Measurements from ENCODE around the gene WIZ. TPM values are rescaled to one million over a fixed set of nuclear protein-coding genes. Genes with fewer than 3 reads are reported as not detected.

The WIZ gene
- total RNA-seq, 2 donors from 2014 or later = 13.4 to 14.8 TPM

GRCh38 chr19:15374105-15374651 lies 75.6 kb downstream of the WIZ start:
- no peak for DNase-seq
- Mint-ChIP-seq H3K36me3 (ENCODE audit: insufficient read depth in 2 of 2) (peaks cover 10 to 18% of the 10 kb centered on the region in 2 donors), H3K4me3 (no peak overlapping the region), H3K4me1 (ENCODE audit: low read depth) (peaks cover 46% of the 10 kb centered on the region), H3K9me3 (no peaks in the 10 kb centered on the region), H3K27me3 (ENCODE audit: low read depth) (no peaks in the 10 kb centered on the region), H3K27ac (no peak overlapping the region)
- ATAC-seq (replicated peaks in 1 of 2) = no peak

GRCh38 chr19:15373644-15374043 lies 76.1 kb downstream of the WIZ start:
- ATAC-seq (replicated peaks in 1 of 2) (no peak), DNase-seq (no peak)
- no peaks in the 10 kb centered on the region for H3K27me3 Mint-ChIP-seq (ENCODE audit: low read depth)
- H3K9me3 Mint-ChIP-seq = no peaks in the 10 kb centered on the region
- no peak overlapping the region for H3K27ac Mint-ChIP-seq
- peaks cover 48% of the 10 kb centered on the region for H3K4me1 Mint-ChIP-seq (ENCODE audit: low read depth)
- H3K36me3 Mint-ChIP-seq (ENCODE audit: insufficient read depth in 2 of 2) = peaks cover 10 to 21% of the 10 kb centered on the region in 2 donors
- H3K4me3 Mint-ChIP-seq = no peak overlapping the region

GRCh38 chr19:15372891-15373301 lies 76.9 kb downstream of the WIZ start:
- DNase-seq (no peak), ATAC-seq (replicated peaks in 1 of 2) (no peak)
- Mint-ChIP-seq H3K9me3 (no peaks in the 10 kb centered on the region), H3K4me3 (peak overlapping the region in 1 of 2 donors; percentile 60), H3K27ac (no peak overlapping the region), H3K36me3 (ENCODE audit: insufficient read depth in 2 of 2) (peaks cover 4 to 20% of the 10 kb centered on the region in 2 donors), H3K4me1 (ENCODE audit: low read depth) (peaks cover 45% of the 10 kb centered on the region), H3K27me3 (ENCODE audit: low read depth) (no peaks in the 10 kb centered on the region)

GRCh38 chr19:15372470-15372869 lies 77.3 kb downstream of the WIZ start:
- no peaks in the 10 kb centered on the region for H3K27me3 Mint-ChIP-seq (ENCODE audit: low read depth)
- H3K4me3 Mint-ChIP-seq = peak overlapping the region in 1 of 2 donors; percentile 60
- H3K36me3 Mint-ChIP-seq (ENCODE audit: insufficient read depth in 2 of 2) = peaks cover 4 to 20% of the 10 kb centered on the region in 2 donors
- peaks cover 40% of the 10 kb centered on the region for H3K4me1 Mint-ChIP-seq (ENCODE audit: low read depth)
- no peaks in the 10 kb centered on the region for H3K9me3 Mint-ChIP-seq
- H3K27ac Mint-ChIP-seq = peak overlapping the region; percentile 79
- peak in 1 of 2 donors; percentile 30 for DNase-seq
- ATAC-seq (replicated peaks in 1 of 2) = peak; percentile 26 to 51

DNA sequence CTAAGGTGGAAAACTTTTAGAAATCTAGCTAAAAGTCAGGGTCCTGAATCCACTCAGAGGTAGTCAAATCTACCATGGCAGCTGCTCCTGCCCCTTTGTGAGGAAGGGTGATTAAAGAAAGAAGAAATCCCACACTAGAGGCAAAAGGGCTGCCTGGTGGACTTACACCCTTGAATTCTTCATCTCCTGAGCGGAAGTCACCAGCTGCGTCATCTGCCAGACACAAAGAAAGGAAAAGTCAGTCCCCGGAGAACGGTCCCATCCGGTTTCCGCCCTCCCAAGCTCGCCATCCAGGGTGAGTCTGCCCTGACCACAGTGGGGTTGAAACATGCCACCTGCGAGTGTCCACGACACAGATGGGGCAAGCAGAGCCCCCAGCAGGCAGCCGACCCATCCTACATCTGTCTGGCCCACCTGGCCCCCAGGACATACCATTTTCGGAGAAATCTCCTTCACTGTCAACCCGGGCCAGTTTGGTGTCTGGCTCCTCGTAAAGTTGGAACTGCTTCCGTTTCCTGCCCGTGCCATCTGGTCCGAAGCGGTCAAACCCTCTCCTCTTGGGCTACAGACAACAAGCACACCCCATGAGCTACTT lies 77.9 kb downstream of the WIZ start:
- H3K4me1 Mint-ChIP-seq (ENCODE audit: low read depth) = peaks cover 35% of the 10 kb centered on the region
- peaks cover 4 to 20% of the 10 kb centered on the region in 2 donors for H3K36me3 Mint-ChIP-seq (ENCODE audit: insufficient read depth in 2 of 2)
- H3K9me3 Mint-ChIP-seq = no peaks in the 10 kb centered on the region
- DNase-seq (no peak), ATAC-seq (replicated peaks in 1 of 2) (no peak)
- H3K27me3 Mint-ChIP-seq (ENCODE audit: low read depth) = no peaks in the 10 kb centered on the region
- H3K4me3 Mint-ChIP-seq = no peak overlapping the region
- H3K27ac Mint-ChIP-seq = peak overlapping the region; percentile 79

DNA sequence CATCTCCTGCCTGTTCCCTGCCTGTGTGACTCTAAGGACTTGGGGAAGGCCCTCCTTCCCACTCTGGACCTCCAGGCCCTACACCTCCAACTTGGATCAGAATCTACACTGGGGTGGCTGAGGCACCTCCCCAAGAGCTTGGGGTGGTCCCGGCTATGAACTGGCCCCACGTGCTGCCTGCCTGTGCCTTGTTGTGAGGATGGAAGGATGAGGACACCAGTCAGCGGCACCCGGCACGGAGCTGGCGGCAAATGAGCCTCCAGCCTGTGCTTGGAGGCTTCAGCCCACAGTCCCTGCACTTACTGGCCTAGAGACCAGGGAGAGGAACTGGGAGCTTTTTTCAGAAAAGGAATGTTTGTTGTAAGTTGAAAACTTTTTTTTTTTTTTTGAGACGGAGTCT lies 78.6 kb downstream of the WIZ start:
- Mint-ChIP-seq H3K36me3 (ENCODE audit: insufficient read depth in 2 of 2) (peaks cover 4 to 20% of the 10 kb centered on the region in 2 donors), H3K27ac (no peak overlapping the region), H3K4me1 (ENCODE audit: low read depth) (peaks cover 28% of the 10 kb centered on the region), H3K4me3 (no peak overlapping the region), H3K27me3 (ENCODE audit: low read depth) (no peaks in the 10 kb centered on the region), H3K9me3 (no peaks in the 10 kb centered on the region)
- DNase-seq = no peak
- ATAC-seq (replicated peaks in 1 of 2) = no peak

Other genes with a start within 250 kb of the WIZ start
- under 1 TPM; 0.02 TPM for gene NOTCH3, start 249.0 kb downstream of the WIZ start, total RNA-seq
- under 1 TPM; 0.16 to 0.62 TPM for gene EPHX3, start 217.5 kb downstream of the WIZ start, total RNA-seq
- 100 to 1,000 TPM; 161 to 187 TPM for gene BRD4, start 117.4 kb downstream of the WIZ start, total RNA-seq
- 10 to 100 TPM; 37.9 to 46.4 TPM for gene AKAP8, start 70.2 kb downstream of the WIZ start, total RNA-seq
- gene AKAP8L, start 31.0 kb downstream of the WIZ start, total RNA-seq = 100 to 1,000 TPM; 105 to 124 TPM
- 100 to 1,000 TPM; 112 to 128 TPM for gene RASAL3, start 14.6 kb upstream of the WIZ start, total RNA-seq
- under 1 TPM in 1 of 2 donors, not detected in 1; 0.21 TPM for gene PGLYRP2, start 29.5 kb upstream of the WIZ start, total RNA-seq
- 1 to 10 TPM in 1 of 2 donors, under 1 TPM in 1; 0.84 to 1.2 TPM for gene CYP4F22, start 58.6 kb upstream of the WIZ start, total RNA-seq
- gene CYP4F8, start 165.3 kb upstream of the WIZ start, total RNA-seq = not detected
- 1 to 10 TPM in 1 of 2 donors, under 1 TPM in 1; 0.30 to 1.7 TPM for gene CYP4F3, start 190.9 kb upstream of the WIZ start, total RNA-seq
- gene CYP4F12, start 223.1 kb upstream of the WIZ start, total RNA-seq = under 1 TPM in 1 of 2 donors, not detected in 1; 0.16 TPM

Data from activated T-cell treated with anti-CD3 and anti-CD28 coated beads, Interleukin-2, amount 50 U/mL, for 72 hours (primary cell).